Erythroblast (primary cell): ENCODE results near the gene SAE1.

Experiments used
- DNase-seq, 2 experiments: peaks; one replicate each; lab custom pipeline; 2025; lab: John Stamatoyannopoulos, UW
- GATA1 ChIP-seq: IDR thresholded peaks from 2 replicates; pipeline ENCODE4 v1.6.1; 2011; ENCODE audit warnings: low read depth, mild to moderate bottlenecking, control low read depth, low read length, moderate library complexity
- POLR2A ChIP-seq: IDR thresholded peaks from 2 replicates; pipeline ENCODE4 v1.6.1; 2011; ENCODE audit warnings: mild to moderate bottlenecking, low read length

The SAE1 gene

GRCh38 chr19:47111006-47111621 is 19.5 kb upstream of the SAE1 start:
- TF ChIP-seq POLR2A (no peak), GATA1 (no peak)
- peak; percentile 89 for DNase-seq

DNA sequence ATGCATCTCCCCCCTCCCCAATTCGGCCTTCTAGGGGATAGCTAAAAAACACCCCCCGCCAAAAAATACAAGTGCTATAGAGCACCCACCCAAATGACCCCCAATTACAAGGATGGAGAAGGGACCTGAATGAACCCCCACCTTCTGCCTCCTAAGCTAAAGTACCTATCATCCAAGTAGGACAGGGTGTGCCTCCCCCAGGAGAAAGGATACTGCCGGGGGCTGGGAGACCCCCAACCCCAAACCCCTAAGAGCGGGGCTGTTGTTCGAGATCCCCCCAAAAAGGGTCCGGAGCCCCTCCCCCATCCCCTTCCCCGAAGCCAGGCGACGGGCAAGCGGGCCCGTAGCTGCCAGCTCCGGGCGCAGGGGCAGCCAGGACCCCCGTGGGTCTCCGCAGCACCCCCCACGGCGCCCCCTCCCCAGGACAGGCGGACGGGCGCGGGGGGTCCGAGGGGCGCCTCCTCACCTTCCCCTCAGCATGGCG is 18.9 kb upstream of the SAE1 start:
- DNase-seq: no peak
- TF ChIP-seq POLR2A (peak; percentile 51), GATA1 (no peak)

DNA sequence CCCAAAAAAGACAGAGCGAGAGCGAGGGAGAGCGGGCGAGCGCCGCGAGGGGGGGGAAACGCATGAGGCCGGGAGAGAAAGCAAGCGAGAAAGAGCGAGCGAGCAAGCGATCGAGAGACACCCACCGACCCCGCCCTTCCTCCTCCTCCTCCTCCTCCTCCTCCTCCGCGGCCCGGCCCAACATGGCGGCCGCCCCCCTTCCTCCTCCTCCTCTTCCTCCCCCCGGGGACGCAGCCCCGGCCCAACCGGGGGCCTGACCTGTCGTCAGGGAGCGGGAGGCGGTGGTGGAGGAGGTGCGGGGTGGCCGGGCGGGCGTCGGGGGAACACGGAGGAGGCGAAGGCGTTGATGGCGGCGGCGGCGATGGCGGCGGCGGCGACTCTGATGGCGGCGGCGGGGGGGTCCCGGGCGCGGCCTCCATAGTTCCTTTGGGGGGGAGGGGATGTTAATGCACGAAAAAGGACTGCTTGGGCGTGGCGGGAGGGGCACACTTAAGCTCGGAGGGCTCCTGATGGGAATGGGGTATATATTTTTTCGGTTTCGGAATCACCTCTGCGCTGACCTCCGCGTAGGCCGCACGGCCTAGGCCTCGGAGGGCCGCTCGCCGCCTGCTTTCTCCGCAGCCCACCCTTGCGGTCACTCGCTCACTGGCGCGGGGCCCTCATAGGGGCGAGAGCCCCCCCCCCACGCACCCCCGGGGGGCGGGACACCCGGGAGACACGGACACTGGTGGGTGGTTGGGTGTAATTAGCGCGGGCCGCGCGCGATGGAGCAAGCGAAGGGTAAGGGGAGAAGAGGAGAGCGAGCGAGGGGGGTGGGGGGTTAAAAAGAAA is 18.3 kb upstream of the SAE1 start:
- peak; percentile 94 to 96 for DNase-seq
- no peak for TF ChIP-seq GATA1
- no peak for TF ChIP-seq POLR2A

GRCh38 chr19:47112997-47113849 is 17.4 kb upstream of the SAE1 start, which contains the start of gene ZC3H4:
TSS of gene ZC3H4 (minus strand) at chr19:47113776. CDS start at chr19:47112584, 1,192 bp downstream.
- TF ChIP-seq GATA1: no peak
- peak; percentile 96 for TF ChIP-seq POLR2A
- DNase-seq: peak; percentile 99 to 100

- no peak for DNase-seq
- TF ChIP-seq GATA1 (no peak), POLR2A (no peak)
Observed at GRCh38 chr19:47113850-47114651, 16.6 kb upstream of the SAE1 start.

DNA sequence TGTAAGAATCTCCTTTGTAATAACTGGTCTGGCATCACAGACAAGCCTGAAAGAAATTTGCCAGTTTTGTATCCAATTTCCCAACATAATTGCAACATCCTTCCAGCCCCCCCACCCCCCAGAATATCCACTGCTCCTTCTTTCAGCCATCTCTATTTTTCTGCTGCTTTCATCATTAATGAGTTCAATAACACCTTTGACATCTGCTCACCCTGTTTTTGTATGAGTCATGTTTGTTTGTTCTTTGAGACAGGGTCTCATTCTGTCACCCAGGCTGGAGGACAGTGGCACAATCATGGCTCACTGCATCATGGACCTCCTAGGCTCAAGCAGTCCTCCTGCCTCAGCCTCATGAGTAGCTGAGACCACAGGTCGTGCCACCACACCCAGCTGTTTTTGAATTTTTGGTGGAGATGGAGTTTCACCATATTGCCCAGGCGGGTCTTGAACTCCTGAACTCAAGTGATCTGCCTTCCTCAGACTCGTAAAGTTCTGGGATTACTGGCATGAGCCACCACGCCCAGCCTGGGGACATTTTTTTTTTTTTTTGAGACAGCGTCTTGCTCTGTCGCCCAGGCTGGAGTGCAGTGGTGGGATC is 10.1 kb upstream of the SAE1 start:
- no peak for DNase-seq
- no peak for TF ChIP-seq POLR2A
- no peak for TF ChIP-seq GATA1

- TF ChIP-seq GATA1: no peak
- TF ChIP-seq POLR2A: no peak
- no peak for DNase-seq
Observed at GRCh38 chr19:47122359-47123335, 8.0 kb upstream of the SAE1 start.

GRCh38 chr19:47123406-47123805 is 7.2 kb upstream of the SAE1 start:
- TF ChIP-seq POLR2A (no peak), GATA1 (no peak)

GRCh38 chr19:47124937-47125668 is 5.5 kb upstream of the SAE1 start:
- TF ChIP-seq POLR2A (no peak), GATA1 (no peak)
- peak; percentile 68 to 87 for DNase-seq

More at GRCh38 chr19:47123406-47123805, 7.2 kb upstream of the SAE1 start:
- DNase-seq: no peak

DNA sequence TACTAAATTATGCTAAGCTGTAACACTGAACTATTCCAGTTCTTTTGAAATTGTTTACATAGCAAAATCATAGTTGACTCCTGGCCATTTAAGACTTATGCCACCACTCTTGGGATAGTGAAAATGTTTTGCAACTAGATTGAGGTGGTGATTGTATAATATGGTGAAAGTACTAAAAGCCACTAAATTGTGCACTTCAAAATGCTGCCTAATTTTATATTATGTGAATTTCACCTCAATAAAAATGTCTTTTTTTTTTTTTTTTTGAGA is 5.0 kb upstream of the SAE1 start:
- TF ChIP-seq POLR2A: no peak
- no peak for TF ChIP-seq GATA1
- no peak for DNase-seq

- no peak for TF ChIP-seq POLR2A
- TF ChIP-seq GATA1: no peak
- no peak for DNase-seq
Observed at GRCh38 chr19:47129579-47129978, 1.1 kb upstream of the SAE1 start.
